Smooth muscle cell (in vitro differentiated cells): ENCODE results near the gene NAA50. TPM values are rescaled to one million over a fixed set of nuclear protein-coding genes. Genes with fewer than 3 reads are reported as not detected.
A peak's percentile ranks its signal among the peaks of the same experiment; 100 is the strongest.

ENCODE experiments used
- DNase-seq: peaks from one replicate; lab custom pipeline; 2025; ENCODE audit not compliant: unreplicated experiment; lab: John Stamatoyannopoulos, UW
- H2AFZ ChIP-seq: fragments of 200-600 bp; sonication (generic); 2 replicates; pipeline ENCODE4 v1.6.0; 2016; ENCODE audit warnings: antibody characterized with exemption, low read depth, mild to moderate bottlenecking
- H3F3A ChIP-seq: fragments of 200-600 bp; sonication (generic); 2 replicates; pipeline ENCODE4 v1.6.0; 2017; ENCODE audit warnings: antibody characterized with exemption, low read depth
- H3K27ac ChIP-seq: fragments of 200-600 bp; sonication (generic); 2 replicates; pipeline ENCODE4 v1.5.1; 2016; ENCODE audit warnings: low read depth, mild to moderate bottlenecking
- H3K27me3 ChIP-seq: fragments of 200-600 bp; sonication (generic); 2 replicates; pipeline ENCODE4 v1.6.1; 2016; ENCODE audit warnings: low read depth, mild to moderate bottlenecking
- H3K36me3 ChIP-seq: fragments of 200-600 bp; sonication (generic); 2 replicates; pipeline ENCODE4 v1.5.1; 2016; ENCODE audit warnings: low read depth
- H3K4me1 ChIP-seq: fragments of 200-600 bp; sonication (generic); 2 replicates; pipeline ENCODE4 v1.5.1; 2016; ENCODE audit warnings: low read depth
- H3K4me2 ChIP-seq: fragments of 200-600 bp; sonication (generic); 2 replicates; pipeline ENCODE4 v1.6.0; 2016; ENCODE audit warnings: mild to moderate bottlenecking
- H3K4me3 ChIP-seq: fragments of 200-600 bp; sonication (generic); 2 replicates; pipeline ENCODE4 v1.5.1; 2016; ENCODE audit warnings: mild to moderate bottlenecking
- H3K79me2 ChIP-seq: fragments of 200-600 bp; sonication (generic); 2 replicates; pipeline ENCODE4 v1.6.0; 2016; ENCODE audit warnings: low read depth, mild to moderate bottlenecking
- H3K9ac ChIP-seq: fragments of 200-600 bp; sonication (generic); 2 replicates; pipeline ENCODE4 v1.6.0; 2016; ENCODE audit warnings: low read depth
- H3K9me3 ChIP-seq: fragments of 200-600 bp; sonication (generic); replicated peaks from 2 replicates; pipeline ENCODE4 v1.5.1; 2016; ENCODE audit warnings: low read depth
- H4K20me1 ChIP-seq: fragments of 200-600 bp; sonication (generic); 2 replicates; pipeline ENCODE4 v1.6.0; 2016; ENCODE audit warnings: low read depth
- CTCF ChIP-seq: fragments of 200-600 bp; sonication (generic); IDR thresholded peaks from 2 replicates; pipeline ENCODE4 v1.5.1; 2017; ENCODE audit warnings: borderline replicate concordance, mild to moderate bottlenecking, antibody characterized with exemption; ENCODE audit not compliant: insufficient read depth, poor library complexity, severe bottlenecking
- WGBS: methylation state at CpG from one replicate; pipeline ENCODE4 v1.1.7; 2016; ENCODE audit warnings: low lambda C conversion rate; 5-methylcytosine and 5-hydroxymethylcytosine counted together
- polyA plus RNA-seq: library from polyadenylated mRNA; unstranded; fragments of >200 nt; fragmentation: Nextera tagmentation; extraction: Ambion mirVana; gene quantifications from 2 replicates; pipeline ENCODE4 v1.2.1, GENCODE V29; 2016
- total RNA-seq: library from RNA; depleted of rRNA; stranded (reverse); fragments of >200 nt; gene quantifications from 2 replicates; pipeline ENCODE4 v1.2.3, GENCODE V29; 2014

The NAA50 gene
- total RNA-seq, result 82.0 and 97.8 TPM in 2 replicates
- polyA plus RNA-seq, result 50.3 and 52.8 TPM in 2 replicates

DNA sequence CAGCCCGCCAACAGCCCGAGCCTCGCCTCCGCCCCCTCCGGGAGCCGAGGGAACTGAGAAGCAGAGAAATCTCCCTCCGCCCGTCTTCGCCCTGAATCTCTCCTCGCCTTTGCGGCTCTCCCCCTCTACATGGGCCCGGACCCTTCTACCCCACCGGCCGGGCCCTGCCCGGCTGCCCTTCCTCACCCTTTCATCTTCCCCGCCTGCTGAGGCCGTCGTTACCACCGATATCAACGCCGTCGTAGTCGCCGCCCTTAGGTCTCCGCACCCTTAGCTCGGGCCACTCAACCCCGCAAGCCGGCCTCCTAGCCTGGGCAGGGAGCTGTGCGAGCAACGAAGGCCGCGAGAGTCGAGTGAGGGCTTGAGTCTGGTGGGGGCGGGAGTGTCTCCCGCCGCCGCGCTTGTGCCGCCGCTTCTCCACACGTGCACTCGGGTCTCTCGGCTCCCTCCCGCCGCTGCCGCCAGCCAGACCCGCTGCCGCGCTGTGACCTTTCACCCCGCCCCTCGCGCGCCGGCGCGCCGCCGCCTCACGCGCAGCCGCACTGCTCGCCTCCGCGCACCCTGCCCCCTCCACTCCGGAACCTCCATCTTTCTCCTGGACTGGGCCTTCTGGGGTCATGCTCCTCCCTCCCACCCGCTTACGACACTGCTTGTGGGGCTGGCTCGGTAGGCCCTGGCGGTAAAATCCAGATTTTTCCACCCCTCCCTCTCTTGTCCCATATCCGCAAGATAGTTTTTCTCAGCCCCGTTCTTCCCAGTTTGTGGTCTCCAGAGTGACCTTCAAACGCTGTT is at the start of gene NAA50:
Gene NAA50, minus strand, starts transcription at position 494 of the 792 bp plus-strand sequence. Its CDS starts 300 bp downstream, at position 194.
- Histone ChIP-seq H3K4me2 (peak within 1 kb of the TSS; percentile 94), H3K4me1 (peaks cover 28% of the 10 kb centered on the region), H3K27ac (peak within 1 kb of the TSS; percentile 100), H3F3A (no peaks in the 10 kb centered on the region), H2AFZ (peak within 1 kb of the TSS; percentile 85), H3K79me2 (peaks cover 80% of the 10 kb centered on the region), H3K4me3 (peak within 1 kb of the TSS; percentile 95), H3K9ac (peak within 1 kb of the TSS; percentile 99), H3K27me3 (no peaks in the 10 kb centered on the region), H4K20me1 (peaks cover 43% of the 10 kb centered on the region), H3K9me3 (no peaks in the 10 kb centered on the region), H3K36me3 (no peaks in the 10 kb centered on the region)
- under 1% methylated on average over 71 of the region's 72 CpGs for whole genome bisulfite sequencing
- DNase-seq, result peak; percentile 86
- peak; percentile 18 for TF ChIP-seq CTCF

GRCh38 chr3:113795693-113796092 is 49.6 kb upstream of the NAA50 start:
- Histone ChIP-seq H3K27me3 (no peaks in the 10 kb centered on the region), H4K20me1 (no peaks in the 10 kb centered on the region), H3K79me2 (no peaks in the 10 kb centered on the region), H3K4me3 (no peak overlapping the region), H3K9me3 (no peaks in the 10 kb centered on the region), H3F3A (no peaks in the 10 kb centered on the region), H3K36me3 (peaks cover 18% of the 10 kb centered on the region), H2AFZ (no peak overlapping the region), H3K9ac (no peak overlapping the region), H3K27ac (no peak overlapping the region), H3K4me1 (no peaks in the 10 kb centered on the region), H3K4me2 (no peak overlapping the region)
- TF ChIP-seq CTCF, result no peak
- DNase-seq, result no peak
- WGBS, result 92% methylated on average over 4 of the region's 4 CpGs

DNA sequence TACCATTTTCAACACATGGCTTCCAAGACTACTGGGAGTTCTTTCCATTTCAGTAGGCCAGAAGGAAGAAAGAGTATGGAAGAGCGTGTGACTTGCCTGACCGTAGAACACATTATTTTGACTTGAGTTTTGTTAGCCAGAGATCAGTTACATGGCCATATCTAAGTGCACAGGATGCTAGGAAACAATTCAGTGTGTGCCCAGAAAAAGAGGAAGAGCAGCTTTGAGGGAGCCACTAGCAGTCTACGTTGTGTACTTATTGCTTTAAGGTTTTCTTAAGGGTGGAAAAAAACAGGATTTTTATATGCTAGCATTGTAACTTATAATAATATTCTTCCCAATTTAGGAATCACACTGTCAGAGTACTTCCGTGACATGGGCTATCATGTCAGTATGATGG is 48.5 kb upstream of the NAA50 start:
- no peak overlapping the region for H2AFZ ChIP-seq
- H3K36me3 ChIP-seq, result peaks cover 16% of the 10 kb centered on the region
- no peaks in the 10 kb centered on the region for H3K79me2 ChIP-seq
- no peak overlapping the region for H3K9ac ChIP-seq
- no peaks in the 10 kb centered on the region for H3K4me1 ChIP-seq
- no peaks in the 10 kb centered on the region for H3K9me3 ChIP-seq
- H3K27ac ChIP-seq, result no peak overlapping the region
- H3K4me2 ChIP-seq, result no peak overlapping the region
- H3K4me3 ChIP-seq, result no peak overlapping the region
- H3F3A ChIP-seq, result no peaks in the 10 kb centered on the region
- H4K20me1 ChIP-seq, result no peaks in the 10 kb centered on the region
- no peaks in the 10 kb centered on the region for H3K27me3 ChIP-seq
- TF ChIP-seq CTCF, result no peak
- no peak for DNase-seq
- WGBS, result 97% methylated on average over 4 of the region's 4 CpGs

DNA sequence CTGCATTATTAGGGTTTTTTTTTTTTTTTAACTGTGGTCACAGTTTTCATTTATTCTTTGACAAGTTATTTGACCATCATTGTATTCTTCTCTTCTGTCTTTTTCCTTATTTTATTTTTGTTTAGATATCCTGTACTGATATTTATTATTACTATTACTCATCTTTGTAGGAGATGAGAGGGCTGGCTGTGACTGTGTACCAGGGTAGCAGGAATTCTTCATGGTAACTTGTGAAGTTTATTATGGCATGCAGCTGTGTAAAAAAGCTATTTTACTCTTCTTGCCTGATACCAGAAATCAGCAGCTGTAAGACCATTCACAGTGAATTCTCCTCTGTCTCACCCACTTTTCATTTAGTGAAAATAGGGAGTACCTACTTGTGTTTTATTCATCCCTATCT is 45.3 kb upstream of the NAA50 start:
- no peaks in the 10 kb centered on the region for H3K9me3 ChIP-seq
- no peak overlapping the region for H2AFZ ChIP-seq
- H3K4me3 ChIP-seq, result no peak overlapping the region
- no peak overlapping the region for H3K9ac ChIP-seq
- no peaks in the 10 kb centered on the region for H3K4me1 ChIP-seq
- H4K20me1 ChIP-seq, result no peaks in the 10 kb centered on the region
- H3K27me3 ChIP-seq, result no peaks in the 10 kb centered on the region
- H3K36me3 ChIP-seq, result no peaks in the 10 kb centered on the region
- no peak overlapping the region for H3K27ac ChIP-seq
- H3K79me2 ChIP-seq, result no peaks in the 10 kb centered on the region
- no peak for DNase-seq
- H3K4me2 ChIP-seq, result no peak overlapping the region
- TF ChIP-seq CTCF, result no peak
- H3F3A ChIP-seq, result no peaks in the 10 kb centered on the region
